CD4-positive, alpha-beta T cell (primary cell): ENCODE data around the gene DOCK4. TPM values are rescaled to one million over a fixed set of nuclear protein-coding genes. Genes with fewer than 3 reads are reported as not detected.
"Not testable (repeated sequence)": the region's sequence is repeated elsewhere in the genome, so short reads cannot be mapped to it uniquely, and the experiment has no call there.

Experiments used
- ATAC-seq: fragments of 200-7000 bp; cut with Tn5 transposase; one replicate; pipeline ENCODE4 v1.10.0; 2022; ENCODE audit warnings: mild to moderate bottlenecking; ENCODE audit not compliant: poor library complexity
- CTCF ChIA-PET: fragments of 350-600 bp; sonication (Branson Sonifier 250); formaldehyde crosslinking; loops from one replicate; lab custom pipeline; 2021; ENCODE audit warnings: antibody characterized with exemption, inconsistent platforms; lab: Charles Lee
- POLR2A ChIA-PET: fragments of 350-600 bp; sonication (Branson Sonifier 250); formaldehyde crosslinking; loops from one replicate; lab custom pipeline; 2021; ENCODE audit warnings: antibody characterized with exemption, inconsistent platforms; lab: Charles Lee
- DNase-seq, 14 experiments: peaks; one replicate each; pipeline ENCODE4 v3.0.0-alpha.2; 2013 to 2020; ENCODE audit warnings: mixed read lengths in 2 of 14
- H3K27ac ChIP-seq, 2 donors: one replicate each; pipeline versions ENCODE4 v1.5.1 to v1.7.0; 2013; ENCODE audit warnings: low read length in 2 of 2, low read depth in 1 of 2, mild to moderate bottlenecking in 1 of 2
- H3K27me3 ChIP-seq, 2 experiments: 1 replicate in 1 of 2; 2 replicates in 1 of 2; pipeline versions ENCODE4 v1.6.1 to v1.7.0; 2013; ENCODE audit warnings: low read length in 2 of 2, control low read depth in 1 of 2, mild to moderate bottlenecking in 1 of 2, moderate library complexity in 1 of 2; ENCODE audit not compliant: insufficient read depth in 2 of 2, control insufficient read depth in 1 of 2
- H3K36me3 ChIP-seq: one replicate; pipeline ENCODE4 v1.6.1; 2013; ENCODE audit warnings: low read length, control low read depth; ENCODE audit not compliant: insufficient read depth
- H3K4me1 ChIP-seq: one replicate; pipeline ENCODE4 v1.6.1; 2013; ENCODE audit warnings: low read length, control low read depth; ENCODE audit not compliant: insufficient read depth
- H3K4me3 ChIP-seq: one replicate; pipeline ENCODE4 v1.5.1; 2013; ENCODE audit warnings: mild to moderate bottlenecking, low read length, moderate library complexity
- H3K9me3 ChIP-seq, 2 experiments: 1 replicate in 1 of 2; 2 replicates in 1 of 2; pipeline versions ENCODE4 v1.6.1 to v1.7.0; 2013; ENCODE audit warnings: low read length in 2 of 2, mild to moderate bottlenecking in 2 of 2, control low read depth in 1 of 2, moderate library complexity in 1 of 2; ENCODE audit not compliant: control insufficient read depth in 1 of 2, insufficient read depth in 1 of 2
- H3K27ac Mint-ChIP-seq: one replicate; pipeline ENCODE4 v1.8.0; 2020; ENCODE audit warnings: mixed read lengths
- H3K27me3 Mint-ChIP-seq: one replicate; pipeline ENCODE4 v1.8.0; 2021; ENCODE audit warnings: mixed read lengths
- H3K36me3 Mint-ChIP-seq: one replicate; pipeline ENCODE4 v1.8.0; 2021; ENCODE audit warnings: low read depth, mixed read lengths
- H3K4me1 Mint-ChIP-seq: one replicate; pipeline ENCODE4 v1.8.0; 2021; ENCODE audit warnings: low read depth, mixed read lengths
- H3K4me3 Mint-ChIP-seq: one replicate; pipeline ENCODE4 v1.8.0; 2020; ENCODE audit warnings: mild to moderate bottlenecking, mixed read lengths
- H3K9me3 Mint-ChIP-seq: one replicate; pipeline ENCODE4 v1.8.0; 2020; ENCODE audit warnings: mixed read lengths
- intact Hi-C, 2 experiments: fragments of 100-400 bp; cut with DNase I in 1 of 2; cut with micrococcal nuclease in 1 of 2; formaldehyde crosslinking; loops; one replicate each; pipeline versions ENCODE4 v1.15.1 to v1.9.0; 2023 to 2025; cut with DNase I, micrococcal nuclease
- total RNA-seq, 174 experiments: library from RNA in 2 of 174; stranded (reverse) in 2 of 174; gene quantifications; one replicate each; pipeline ENCODE4 v1.2.3 and lab custom pipeline; 2021 to 2026
- TF ChIP-seq, protein P1 (sequence below): fragments of 200-600 bp; IDR thresholded peaks from one replicate; pipeline ENCODE4 v1.8.0; 2022; ENCODE audit warnings: antibody characterized with exemption, mild to moderate bottlenecking

The DOCK4 gene
- total RNA-seq, 2 experiments from 2014 or later: 0.31 to 0.38 TPM

DNA sequence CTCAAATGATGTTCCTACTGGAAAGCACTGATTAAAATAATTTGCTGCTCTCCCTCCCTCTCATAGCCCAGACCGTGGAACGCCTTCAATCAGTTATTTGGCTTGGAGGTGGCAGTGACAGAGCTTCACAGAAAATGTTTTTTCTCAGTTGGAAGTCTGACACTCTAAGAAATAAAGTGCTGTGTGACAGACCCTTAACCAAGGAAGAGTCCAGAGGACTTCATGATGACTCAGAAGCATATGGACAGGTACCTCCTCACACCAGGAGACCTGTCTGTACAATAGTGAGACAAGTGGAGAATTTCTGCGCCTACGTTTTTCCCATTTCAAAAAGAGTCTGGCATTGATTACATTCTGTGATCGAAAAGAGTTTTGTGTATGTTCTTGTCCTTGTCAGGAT, 295.5 kb downstream of the DOCK4 start:
- Histone ChIP-seq H3K4me1 (no peaks in the 10 kb centered on the region), H3K9me3 (no peaks in the 10 kb centered on the region), H3K27ac (no peak overlapping the region), H3K36me3 (no peaks in the 10 kb centered on the region), H3K27me3 (no peaks in the 10 kb centered on the region), H3K4me3 (no peak overlapping the region)
- no peaks in the 10 kb centered on the region for H3K4me1 Mint-ChIP-seq
- ChIA-PET POLR2A (no interaction called here), CTCF (no interaction called here)
- no peaks in the 10 kb centered on the region for H3K36me3 Mint-ChIP-seq
- H3K4me3 Mint-ChIP-seq: no peak overlapping the region
- DNase-seq: no peak
- TF ChIP-seq, protein P1, sequence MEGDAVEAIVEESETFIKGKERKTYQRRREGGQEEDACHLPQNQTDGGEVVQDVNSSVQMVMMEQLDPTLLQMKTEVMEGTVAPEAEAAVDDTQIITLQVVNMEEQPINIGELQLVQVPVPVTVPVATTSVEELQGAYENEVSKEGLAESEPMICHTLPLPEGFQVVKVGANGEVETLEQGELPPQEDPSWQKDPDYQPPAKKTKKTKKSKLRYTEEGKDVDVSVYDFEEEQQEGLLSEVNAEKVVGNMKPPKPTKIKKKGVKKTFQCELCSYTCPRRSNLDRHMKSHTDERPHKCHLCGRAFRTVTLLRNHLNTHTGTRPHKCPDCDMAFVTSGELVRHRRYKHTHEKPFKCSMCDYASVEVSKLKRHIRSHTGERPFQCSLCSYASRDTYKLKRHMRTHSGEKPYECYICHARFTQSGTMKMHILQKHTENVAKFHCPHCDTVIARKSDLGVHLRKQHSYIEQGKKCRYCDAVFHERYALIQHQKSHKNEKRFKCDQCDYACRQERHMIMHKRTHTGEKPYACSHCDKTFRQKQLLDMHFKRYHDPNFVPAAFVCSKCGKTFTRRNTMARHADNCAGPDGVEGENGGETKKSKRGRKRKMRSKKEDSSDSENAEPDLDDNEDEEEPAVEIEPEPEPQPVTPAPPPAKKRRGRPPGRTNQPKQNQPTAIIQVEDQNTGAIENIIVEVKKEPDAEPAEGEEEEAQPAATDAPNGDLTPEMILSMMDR: no peak
- intact Hi-C loops: no loop called here
- no peaks in the 10 kb centered on the region for H3K9me3 Mint-ChIP-seq
- H3K27ac Mint-ChIP-seq: no peak overlapping the region
- peaks cover 4% of the 10 kb centered on the region for H3K27me3 Mint-ChIP-seq
- no peak for ATAC-seq

DNA sequence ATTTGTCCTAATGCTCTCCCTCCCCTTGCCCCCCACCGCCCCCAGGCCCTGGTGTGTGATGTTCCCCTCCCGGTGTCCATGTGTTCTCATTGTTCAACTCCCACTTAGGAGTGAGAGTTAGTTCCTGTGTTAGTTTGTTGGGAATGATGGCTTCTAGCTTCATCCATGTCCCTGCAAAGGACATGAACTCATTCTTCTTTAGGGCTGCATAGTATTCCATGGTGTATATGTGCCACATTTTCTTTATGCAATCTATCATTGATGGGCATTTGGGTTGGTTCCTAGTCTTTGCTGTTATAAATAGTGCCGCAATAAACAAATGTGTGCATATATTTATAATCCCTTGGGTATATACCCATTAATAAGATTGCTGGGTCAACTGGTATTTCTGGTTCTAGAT, 297.5 kb downstream of the DOCK4 start:
- H3K4me1 ChIP-seq, H3K27ac Mint-ChIP-seq, H3K27ac ChIP-seq, CTCF ChIA-PET, H3K27me3 ChIP-seq, POLR2A ChIA-PET, H3K9me3 Mint-ChIP-seq, H3K9me3 ChIP-seq, H3K4me3 Mint-ChIP-seq, intact Hi-C loops, H3K4me3 ChIP-seq, ATAC-seq, H3K27me3 Mint-ChIP-seq, H3K36me3 ChIP-seq, H3K4me1 Mint-ChIP-seq, DNase-seq, H3K36me3 Mint-ChIP-seq: not testable (repeated sequence)

DNA sequence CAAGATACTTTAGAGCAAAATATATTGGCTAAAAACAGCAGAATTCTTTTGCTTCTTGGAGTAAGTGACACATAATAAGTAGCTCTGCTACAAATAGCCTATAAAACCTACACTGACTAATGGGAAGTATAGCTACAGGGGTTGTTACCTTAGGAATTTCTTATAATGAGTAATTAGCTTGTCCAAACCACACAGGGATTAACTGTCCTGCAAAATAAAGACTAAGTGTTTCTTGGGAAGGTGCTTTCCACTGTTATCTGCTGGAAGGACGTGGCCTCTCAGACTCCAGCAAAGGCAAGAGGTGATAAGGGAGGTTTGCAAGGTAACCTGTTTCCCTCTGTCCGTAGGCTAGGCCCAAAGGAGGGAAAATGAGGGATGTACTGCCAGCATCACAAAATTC, 302.4 kb downstream of the DOCK4 start:
- H3K4me3 Mint-ChIP-seq: no peak overlapping the region
- DNase-seq (no peak), ATAC-seq (no peak)
- Histone ChIP-seq H3K9me3 (no peaks in the 10 kb centered on the region), H3K27ac (no peak overlapping the region), H3K27me3 (no peaks in the 10 kb centered on the region), H3K36me3 (no peaks in the 10 kb centered on the region), H3K4me1 (no peaks in the 10 kb centered on the region), H3K4me3 (no peak overlapping the region)
- H3K27ac Mint-ChIP-seq: no peak overlapping the region
- no peaks in the 10 kb centered on the region for H3K9me3 Mint-ChIP-seq
- ChIA-PET POLR2A (no interaction called here), CTCF (interaction anchor here (0.7 kb wide), 1 partner anchor 13 kb away, joined by 3 read pairs; no protein-coding TSS in a partner anchor)
- H3K36me3 Mint-ChIP-seq: no peaks in the 10 kb centered on the region
- TF ChIP-seq, protein P1: no peak
- H3K4me1 Mint-ChIP-seq: no peaks in the 10 kb centered on the region
- H3K27me3 Mint-ChIP-seq: no peaks in the 10 kb centered on the region
- intact Hi-C loops: no loop called here

DNA sequence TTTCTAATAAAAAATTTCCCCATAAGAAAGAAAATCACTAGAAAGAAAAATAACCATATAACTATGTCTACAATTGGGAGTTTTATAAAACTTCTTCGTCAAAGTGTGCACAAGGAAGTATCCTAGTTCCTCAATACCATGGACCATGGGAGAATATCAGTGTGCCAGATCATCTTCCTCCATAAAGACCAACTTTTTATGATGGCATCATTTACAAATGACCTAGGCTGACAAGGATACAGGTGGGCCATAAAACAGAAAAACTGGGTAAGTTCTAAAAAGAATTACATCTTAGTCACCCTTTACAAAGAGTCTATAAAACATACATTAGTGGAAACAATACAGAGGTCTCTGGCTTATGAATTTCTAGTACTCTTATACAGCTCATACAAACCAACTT, 303.2 kb downstream of the DOCK4 start:
- no peaks in the 10 kb centered on the region for H3K9me3 ChIP-seq
- H3K4me3 ChIP-seq: no peak overlapping the region
- ChIA-PET CTCF (no interaction called here), POLR2A (no interaction called here)
- intact Hi-C loops: no loop called here
- no peaks in the 10 kb centered on the region for H3K27me3 ChIP-seq
- H3K4me1 ChIP-seq: no peaks in the 10 kb centered on the region
- no peaks in the 10 kb centered on the region for H3K9me3 Mint-ChIP-seq
- no peak for ATAC-seq
- no peaks in the 10 kb centered on the region for H3K36me3 Mint-ChIP-seq
- TF ChIP-seq, protein P1: no peak
- no peak overlapping the region for H3K27ac ChIP-seq
- H3K27ac Mint-ChIP-seq: no peak overlapping the region
- DNase-seq: no peak
- H3K4me1 Mint-ChIP-seq: no peaks in the 10 kb centered on the region
- H3K4me3 Mint-ChIP-seq: no peak overlapping the region
- no peaks in the 10 kb centered on the region for H3K36me3 ChIP-seq
- H3K27me3 Mint-ChIP-seq: no peaks in the 10 kb centered on the region
